ENCODE results near the gene OSBPL3.

DNA sequence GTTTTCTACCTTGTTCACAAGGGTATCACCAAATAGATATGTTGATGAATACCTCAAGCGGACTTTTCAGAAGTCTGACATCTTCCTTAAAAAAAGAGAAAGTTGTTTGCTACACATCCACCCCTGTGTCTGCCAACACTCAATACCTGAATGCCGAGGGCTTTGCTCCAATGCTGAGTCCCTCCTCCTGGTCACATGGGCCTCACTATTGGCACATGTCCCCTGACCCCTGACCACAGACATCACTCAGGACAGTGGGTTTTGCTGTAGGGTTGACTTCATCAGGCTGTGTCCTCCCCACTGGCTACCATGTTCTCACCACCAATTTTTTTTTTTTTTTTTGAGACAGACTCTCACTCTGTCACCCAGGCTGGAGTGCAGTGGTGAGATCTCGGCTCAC, 76.4 kb downstream of the OSBPL3 start:
- TF ChIP-seq, protein P1, sequence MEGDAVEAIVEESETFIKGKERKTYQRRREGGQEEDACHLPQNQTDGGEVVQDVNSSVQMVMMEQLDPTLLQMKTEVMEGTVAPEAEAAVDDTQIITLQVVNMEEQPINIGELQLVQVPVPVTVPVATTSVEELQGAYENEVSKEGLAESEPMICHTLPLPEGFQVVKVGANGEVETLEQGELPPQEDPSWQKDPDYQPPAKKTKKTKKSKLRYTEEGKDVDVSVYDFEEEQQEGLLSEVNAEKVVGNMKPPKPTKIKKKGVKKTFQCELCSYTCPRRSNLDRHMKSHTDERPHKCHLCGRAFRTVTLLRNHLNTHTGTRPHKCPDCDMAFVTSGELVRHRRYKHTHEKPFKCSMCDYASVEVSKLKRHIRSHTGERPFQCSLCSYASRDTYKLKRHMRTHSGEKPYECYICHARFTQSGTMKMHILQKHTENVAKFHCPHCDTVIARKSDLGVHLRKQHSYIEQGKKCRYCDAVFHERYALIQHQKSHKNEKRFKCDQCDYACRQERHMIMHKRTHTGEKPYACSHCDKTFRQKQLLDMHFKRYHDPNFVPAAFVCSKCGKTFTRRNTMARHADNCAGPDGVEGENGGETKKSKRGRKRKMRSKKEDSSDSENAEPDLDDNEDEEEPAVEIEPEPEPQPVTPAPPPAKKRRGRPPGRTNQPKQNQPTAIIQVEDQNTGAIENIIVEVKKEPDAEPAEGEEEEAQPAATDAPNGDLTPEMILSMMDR (IDR thresholded peaks at IDR 0.05 in 8 of 11, conservative IDR thresholded peaks at IDR 0.05 in 3 of 11): no peak
- no peak for TF ChIP-seq POLR2A (IDR thresholded peaks at IDR 0.05)
